HG03097 (cell line): ENCODE data around the gene THSD7B.

Experiments
- ATAC-seq: cut with Tn5 transposase; IDR thresholded peaks from one replicate; pipeline ENCODE4 v1.9.1; 2021; ENCODE audit not compliant: unreplicated experiment, low FRiP score

Gene THSD7B

DNA sequence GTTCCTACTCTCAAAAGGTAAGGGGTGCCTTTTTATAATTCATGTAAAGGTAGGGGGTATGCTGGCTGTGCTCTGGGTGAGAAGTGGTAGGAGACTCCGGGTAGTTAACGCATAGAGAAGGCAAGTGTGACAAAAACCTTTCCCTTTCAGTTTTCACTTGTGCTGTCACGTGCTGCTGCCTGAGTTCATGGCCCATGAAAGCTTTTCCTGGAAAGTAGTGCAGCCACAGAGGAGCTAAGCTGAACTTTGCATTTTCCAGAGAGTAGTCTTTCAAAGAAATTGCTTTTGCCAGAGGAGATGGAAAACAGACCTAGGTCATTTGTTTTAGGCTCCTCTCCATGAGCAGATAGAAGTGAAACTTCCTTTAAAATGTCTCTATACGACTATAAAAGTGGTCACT is 44.7 kb downstream of the THSD7B start:
- ATAC-seq = no peak

DNA sequence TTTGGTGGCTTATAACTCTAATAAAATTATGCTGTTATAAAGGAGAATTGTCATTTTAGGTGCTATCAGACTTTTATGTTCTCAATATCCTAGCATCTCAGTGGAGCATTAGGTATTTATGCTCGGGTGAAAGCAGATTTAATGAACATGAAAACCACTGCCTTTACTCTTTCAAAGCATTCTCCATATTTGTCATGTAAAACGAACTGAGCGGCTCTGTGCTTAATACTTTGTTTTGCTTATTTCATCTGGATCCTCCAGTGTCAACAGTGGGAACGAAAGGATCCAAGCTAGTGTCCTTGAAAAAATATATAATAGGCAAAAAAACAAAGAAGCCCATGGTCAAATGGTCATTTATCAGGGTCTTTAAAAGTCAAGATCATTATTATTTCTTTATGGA is 53.5 kb downstream of the THSD7B start:
- ATAC-seq = no peak

GRCh38 chr2:136823291-136823690 is 57.9 kb downstream of the THSD7B start:
- ATAC-seq = no peak

DNA sequence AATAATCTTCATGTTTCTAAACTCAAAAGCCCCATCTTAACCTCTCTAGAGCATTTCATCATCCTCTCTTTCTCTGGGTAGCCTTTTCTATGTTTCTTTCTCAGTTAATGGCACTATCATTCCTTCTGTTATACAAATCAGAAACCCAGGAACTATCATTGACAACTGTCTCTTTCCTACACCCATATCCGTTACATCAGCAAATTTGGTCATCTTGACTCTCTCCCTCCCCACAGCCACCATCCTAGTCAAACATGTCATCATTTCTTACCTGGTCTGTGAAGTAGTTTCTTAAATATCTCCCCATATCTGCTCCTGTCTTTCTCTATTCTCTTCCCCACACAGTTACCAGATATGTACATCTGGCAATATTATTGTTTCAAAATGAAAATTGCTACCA is 62.8 kb downstream of the THSD7B start:
- ATAC-seq = no peak

GRCh38 chr2:136828774-136829173 is 63.4 kb downstream of the THSD7B start:
- no peak for ATAC-seq

- ATAC-seq = no peak
Observed at GRCh38 chr2:136844546-136844945, 79.2 kb downstream of the THSD7B start.

DNA sequence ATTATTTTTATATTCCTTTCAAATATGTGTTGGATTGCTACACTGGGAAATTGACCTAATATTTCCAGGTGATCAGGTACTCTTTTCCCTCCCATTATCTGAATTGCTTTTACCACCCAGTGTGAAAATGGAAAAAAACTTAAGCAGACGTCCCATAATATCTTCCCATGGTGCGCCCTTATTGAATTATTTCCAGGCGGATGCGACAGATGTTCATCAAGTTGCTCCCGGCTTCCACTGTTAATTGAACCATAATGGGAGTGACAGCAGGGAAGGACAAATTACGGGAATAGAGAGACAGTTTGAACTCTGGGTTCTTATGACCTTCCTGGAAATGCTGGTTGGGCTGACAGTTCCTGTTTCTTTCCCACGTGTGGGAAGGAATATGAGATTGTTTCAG is 93.3 kb downstream of the THSD7B start:
- ATAC-seq = no peak

DNA sequence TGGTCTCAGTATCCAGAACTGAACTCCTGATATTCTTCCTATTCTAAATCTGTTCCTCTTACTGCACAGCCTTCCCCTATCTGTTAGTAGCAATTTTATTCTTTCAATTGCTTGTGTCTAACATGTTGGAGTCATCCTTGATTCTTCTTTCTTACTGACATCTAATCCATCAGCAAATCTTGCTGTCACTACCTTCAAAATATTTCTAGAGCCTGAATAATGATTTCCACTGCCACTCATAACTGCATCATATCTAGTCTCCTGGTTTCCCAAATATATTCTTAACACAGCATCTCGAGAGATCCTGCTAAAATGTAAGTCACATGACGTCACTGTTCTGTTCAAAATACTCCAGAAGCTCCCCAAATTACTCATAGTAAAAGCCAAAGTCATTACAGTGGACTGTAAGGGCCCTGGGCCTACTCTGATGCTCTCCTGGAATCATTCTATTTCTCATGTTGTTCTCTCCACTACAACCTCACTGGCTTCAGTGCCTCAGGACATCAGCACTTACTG is 95.2 kb downstream of the THSD7B start:
- ATAC-seq = no peak

- no peak for ATAC-seq
Observed at GRCh38 chr2:136863468-136863867, 98.1 kb downstream of the THSD7B start.

GRCh38 chr2:136863874-136864273 is 98.5 kb downstream of the THSD7B start:
- no peak for ATAC-seq

GRCh38 chr2:136871424-136871823 is 106.1 kb downstream of the THSD7B start:
- ATAC-seq = no peak

DNA sequence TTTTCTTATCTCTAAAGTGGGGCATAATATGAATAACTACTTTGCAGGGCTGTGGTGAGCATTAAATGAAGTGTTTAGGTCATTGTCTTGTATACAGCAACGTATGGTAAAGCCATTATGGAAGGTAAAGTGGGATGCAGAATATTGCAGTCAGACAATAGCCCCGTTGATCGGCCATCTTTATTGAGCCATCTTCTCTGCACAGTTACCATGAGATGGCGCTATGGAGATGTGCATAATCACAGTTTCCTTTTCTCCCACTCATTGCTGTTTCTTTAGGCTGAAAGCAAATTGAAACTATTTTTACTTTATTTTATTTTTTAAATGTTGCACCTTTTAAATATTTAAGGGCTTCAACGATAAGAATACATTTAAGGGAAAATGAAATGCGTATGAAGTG is 108.9 kb downstream of the THSD7B start:
- ATAC-seq = no peak

DNA sequence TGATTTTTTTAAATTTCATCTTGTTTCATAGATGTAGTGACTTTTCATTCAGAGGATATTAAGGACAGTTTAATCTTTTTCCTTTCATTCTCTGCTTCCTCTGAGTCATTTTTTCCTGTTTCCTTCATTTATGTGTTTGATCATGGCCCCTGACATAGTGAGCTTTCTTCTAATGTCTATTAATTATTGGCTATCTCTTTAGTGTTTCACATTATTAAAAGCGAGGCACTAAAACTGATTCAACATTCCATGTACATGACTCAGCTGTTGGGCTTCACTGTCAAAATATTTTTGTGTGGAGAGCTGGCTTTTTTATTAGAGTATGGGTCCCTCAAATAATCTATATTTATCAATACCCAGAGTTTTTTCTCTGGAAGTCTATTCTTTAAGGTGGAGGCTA is 125.8 kb downstream of the THSD7B start:
- ATAC-seq = no peak

GRCh38 chr2:136894007-136894634 is 128.8 kb downstream of the THSD7B start:
- ATAC-seq = no peak

GRCh38 chr2:136901732-136902131 is 136.4 kb downstream of the THSD7B start:
- no peak for ATAC-seq

DNA sequence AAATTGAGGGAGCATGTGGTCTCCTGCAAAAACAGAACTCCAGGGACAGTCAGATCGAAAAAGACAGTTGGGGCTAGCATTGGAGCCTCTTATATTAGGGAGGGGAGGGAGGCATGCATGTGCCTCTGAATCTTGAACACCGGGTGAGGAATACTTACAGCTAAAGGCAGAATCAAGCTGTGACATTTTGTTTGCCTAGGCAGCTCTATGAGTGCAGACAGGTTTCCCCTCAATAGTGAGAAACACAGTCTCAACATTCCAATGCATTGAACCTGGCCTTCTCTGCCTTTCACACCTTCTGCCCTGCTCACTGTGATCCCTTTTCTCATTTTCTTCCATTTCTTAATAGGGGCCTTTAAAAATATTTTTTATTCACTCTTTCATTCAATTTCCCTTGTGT is 140.4 kb downstream of the THSD7B start:
- ATAC-seq = no peak

DNA sequence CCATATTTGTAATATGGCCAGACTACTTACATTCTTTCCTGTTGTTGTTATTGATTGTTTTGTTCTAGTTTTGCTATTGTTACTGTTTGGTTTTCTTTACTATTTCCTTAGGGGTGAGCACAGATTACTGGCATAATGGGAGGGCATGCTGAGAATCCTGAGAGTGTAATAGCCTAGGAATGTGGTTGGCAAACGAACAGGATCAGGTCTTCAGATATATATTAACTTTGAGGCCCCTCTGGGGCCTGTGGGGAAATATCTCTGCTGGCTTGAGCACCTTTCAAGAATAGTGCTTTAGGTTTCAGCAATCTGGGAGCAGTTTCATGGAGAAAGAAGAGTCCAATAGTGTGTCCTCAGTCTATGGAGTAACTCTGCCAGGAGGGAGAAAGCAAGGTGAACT is 144.4 kb downstream of the THSD7B start:
- no peak for ATAC-seq

DNA sequence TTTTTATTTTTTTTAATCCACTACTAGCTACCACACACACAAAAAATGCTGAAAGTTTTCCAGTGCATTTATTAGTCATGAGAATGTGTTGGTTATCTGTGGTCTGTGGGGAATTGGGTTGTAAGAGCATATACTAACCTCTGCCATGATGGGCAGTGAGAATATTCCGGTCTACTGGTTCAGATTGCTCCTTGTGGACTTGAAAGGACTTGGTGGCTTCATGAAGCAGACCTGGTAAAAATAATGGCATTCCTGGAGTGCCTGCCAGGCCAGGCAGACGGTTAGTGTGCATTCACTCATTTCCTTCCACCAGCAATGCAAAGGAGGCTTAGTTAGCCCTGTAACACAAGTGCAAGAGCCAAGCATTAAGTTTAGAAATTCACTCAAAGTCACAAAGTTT is 150.8 kb downstream of the THSD7B start:
- no peak for ATAC-seq

- ATAC-seq = no peak
Observed at GRCh38 chr2:136917411-136917881, 152.1 kb downstream of the THSD7B start.

GRCh38 chr2:136919682-136920081 is 154.3 kb downstream of the THSD7B start:
- ATAC-seq = no peak

DNA sequence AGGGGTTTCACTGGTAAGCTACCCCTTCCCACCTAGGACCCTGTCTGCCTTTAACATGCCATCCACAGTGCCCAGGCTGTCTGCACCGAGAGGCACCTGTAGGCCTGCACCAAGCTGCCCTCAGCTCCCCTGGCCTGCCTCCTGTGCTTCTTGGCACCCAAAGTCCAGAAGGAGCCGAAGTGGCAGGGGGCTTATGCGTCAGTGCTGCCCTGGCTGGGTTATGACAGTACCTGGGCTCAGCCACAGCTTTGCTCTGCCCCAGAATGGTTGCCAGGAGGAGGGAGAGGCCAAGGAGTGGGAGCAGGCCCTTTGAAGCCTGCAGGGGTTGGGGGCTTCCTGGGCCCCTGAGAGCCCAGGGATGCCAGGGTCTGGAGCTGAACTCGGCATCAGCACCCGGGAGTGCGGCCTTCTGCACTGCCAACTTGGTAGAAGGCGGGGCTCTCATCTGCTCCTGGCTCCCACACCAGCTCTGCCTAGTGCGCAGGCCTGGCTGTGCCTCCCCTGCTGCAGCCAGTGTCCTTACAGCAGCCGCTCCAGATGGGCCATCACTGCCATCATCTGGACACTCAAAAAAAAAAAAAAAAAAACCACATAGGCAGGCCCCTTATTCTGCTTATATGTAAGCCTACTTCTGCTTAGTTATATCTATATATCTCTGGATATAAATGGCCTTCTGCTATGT is 155.4 kb downstream of the THSD7B start:
- no peak for ATAC-seq

- ATAC-seq = no peak
Observed at GRCh38 chr2:136927156-136927555, 161.8 kb downstream of the THSD7B start.
